ENCODE data around the gene CHSY1.
"Not testable (repeated sequence)": the region's sequence is repeated elsewhere in the genome, so short reads cannot be mapped to it uniquely, and the experiment has no call there.

DNA sequence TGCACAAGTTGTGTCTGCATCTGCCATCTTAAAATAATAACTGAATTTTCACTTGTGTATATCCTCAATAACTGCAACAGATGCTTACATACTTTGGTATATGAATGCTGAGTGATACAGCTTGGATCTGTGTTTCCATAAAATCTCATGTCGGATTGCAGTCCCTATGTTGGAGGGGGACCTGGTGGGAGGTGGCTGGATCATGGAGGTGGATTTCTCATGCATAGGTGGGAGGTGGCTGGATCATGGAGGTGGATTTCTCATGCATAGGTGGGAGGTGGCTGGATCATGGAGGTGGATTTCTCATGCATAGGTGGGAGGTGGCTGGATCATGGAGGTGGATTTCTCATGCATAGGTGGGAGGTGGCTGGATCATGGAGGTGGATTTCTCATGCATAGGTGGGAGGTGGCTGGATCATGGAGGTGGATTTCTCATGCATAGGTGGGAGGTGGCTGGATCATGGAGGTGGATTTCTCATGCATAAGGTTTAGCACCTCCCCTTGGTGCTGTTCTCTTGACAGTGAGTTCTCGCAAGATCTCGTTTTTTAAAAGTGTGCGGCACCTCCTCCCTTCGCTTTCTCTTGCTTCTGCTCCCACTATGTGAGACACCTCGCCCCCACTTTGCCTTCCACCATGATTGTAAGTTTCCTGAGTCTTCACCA lies 37.3 kb downstream of the CHSY1 start:
- TF ChIP-seq, protein P1, sequence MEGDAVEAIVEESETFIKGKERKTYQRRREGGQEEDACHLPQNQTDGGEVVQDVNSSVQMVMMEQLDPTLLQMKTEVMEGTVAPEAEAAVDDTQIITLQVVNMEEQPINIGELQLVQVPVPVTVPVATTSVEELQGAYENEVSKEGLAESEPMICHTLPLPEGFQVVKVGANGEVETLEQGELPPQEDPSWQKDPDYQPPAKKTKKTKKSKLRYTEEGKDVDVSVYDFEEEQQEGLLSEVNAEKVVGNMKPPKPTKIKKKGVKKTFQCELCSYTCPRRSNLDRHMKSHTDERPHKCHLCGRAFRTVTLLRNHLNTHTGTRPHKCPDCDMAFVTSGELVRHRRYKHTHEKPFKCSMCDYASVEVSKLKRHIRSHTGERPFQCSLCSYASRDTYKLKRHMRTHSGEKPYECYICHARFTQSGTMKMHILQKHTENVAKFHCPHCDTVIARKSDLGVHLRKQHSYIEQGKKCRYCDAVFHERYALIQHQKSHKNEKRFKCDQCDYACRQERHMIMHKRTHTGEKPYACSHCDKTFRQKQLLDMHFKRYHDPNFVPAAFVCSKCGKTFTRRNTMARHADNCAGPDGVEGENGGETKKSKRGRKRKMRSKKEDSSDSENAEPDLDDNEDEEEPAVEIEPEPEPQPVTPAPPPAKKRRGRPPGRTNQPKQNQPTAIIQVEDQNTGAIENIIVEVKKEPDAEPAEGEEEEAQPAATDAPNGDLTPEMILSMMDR (IDR thresholded peaks at IDR 0.05), result not testable (repeated sequence)
- not testable (repeated sequence) for TF ChIP-seq POLR2A (IDR thresholded peaks at IDR 0.05); POLR2AphosphoS5 (IDR thresholded peaks at IDR 0.05; ENCODE audit: insufficient read depth in 1 of 2, low read depth in 1 of 2)
